Measurements from ENCODE around the gene FHIT.

FHIT gene

DNA sequence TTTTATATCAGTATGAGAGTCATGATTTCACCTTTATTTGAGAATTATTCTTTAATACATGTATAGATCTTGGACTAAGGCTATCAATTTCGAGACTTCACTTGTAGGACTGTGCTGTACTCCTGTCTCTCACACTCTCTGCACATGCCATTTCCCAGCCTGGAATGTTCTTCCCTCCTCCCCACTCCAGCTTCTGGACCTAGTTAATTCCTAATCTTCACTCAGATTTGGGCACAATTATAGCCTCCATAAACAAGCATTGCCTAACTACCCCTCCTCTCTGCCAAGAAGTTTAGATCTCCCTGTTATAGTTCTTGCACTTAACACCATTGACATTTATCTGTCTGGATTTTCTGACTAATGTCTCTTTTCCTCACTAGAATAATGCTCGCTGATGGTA, 88.3 kb downstream of the FHIT start:
- no peak for DNase-seq

GRCh38 chr3:61158667-61159066, 92.6 kb downstream of the FHIT start:
- no peak for DNase-seq

- DNase-seq = no peak
Observed at GRCh38 chr3:61158216-61158615, 93.0 kb downstream of the FHIT start.

DNA sequence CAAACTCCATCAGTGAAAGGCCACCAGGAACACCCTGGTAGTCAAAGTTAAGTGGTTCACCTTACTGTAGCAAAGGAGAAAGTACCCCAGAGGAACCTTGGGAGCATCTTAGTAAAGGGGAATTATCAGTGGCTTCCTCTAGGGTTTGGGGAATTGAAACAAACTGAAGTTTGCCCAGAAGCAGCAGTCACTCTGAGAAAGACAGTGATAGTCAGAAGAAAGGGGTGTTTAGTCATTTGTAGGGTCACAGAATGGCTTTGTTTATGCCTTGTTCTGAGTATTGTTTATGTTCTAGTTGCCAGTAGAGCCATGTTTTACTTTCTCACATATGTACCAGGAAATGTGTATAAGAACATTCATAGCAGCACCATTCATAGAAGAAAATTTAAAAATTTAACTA, 93.8 kb downstream of the FHIT start:
- no peak for DNase-seq

DNA sequence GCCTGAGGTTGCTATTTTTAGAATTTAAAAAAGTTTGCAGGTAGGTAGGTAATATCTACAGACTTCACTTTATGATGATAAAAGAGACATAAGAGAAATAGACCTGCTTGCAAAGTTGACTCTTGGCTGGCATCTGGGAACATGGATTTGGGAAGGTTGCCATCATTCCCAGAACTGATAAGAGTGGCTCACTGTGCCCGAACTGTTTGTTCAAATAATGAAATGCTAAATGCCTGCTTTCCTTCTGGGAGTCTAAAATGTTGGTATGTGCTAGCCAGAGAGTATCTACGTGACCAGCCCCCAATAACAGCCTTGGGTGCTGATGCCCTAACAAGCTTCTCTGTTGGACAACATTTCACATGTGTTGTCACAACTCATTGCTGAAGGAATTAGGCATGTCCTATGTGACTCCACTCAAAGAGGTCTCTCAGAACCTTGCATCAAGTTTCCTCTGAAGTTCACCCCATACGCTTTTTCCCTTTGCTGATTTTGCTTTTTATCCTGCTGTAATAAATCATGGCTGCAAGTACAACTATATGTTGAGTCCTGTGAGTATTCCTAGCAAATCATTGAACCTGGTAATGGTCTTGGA, 95.5 kb downstream of the FHIT start:
- no peak for DNase-seq

GRCh38 chr3:61154457-61155198, 96.6 kb downstream of the FHIT start:
- no peak for DNase-seq

- DNase-seq = no peak
Observed at GRCh38 chr3:61152071-61152470, 99.2 kb downstream of the FHIT start.

- DNase-seq = no peak
Observed at GRCh38 chr3:61149236-61149635, 102.0 kb downstream of the FHIT start.

DNA sequence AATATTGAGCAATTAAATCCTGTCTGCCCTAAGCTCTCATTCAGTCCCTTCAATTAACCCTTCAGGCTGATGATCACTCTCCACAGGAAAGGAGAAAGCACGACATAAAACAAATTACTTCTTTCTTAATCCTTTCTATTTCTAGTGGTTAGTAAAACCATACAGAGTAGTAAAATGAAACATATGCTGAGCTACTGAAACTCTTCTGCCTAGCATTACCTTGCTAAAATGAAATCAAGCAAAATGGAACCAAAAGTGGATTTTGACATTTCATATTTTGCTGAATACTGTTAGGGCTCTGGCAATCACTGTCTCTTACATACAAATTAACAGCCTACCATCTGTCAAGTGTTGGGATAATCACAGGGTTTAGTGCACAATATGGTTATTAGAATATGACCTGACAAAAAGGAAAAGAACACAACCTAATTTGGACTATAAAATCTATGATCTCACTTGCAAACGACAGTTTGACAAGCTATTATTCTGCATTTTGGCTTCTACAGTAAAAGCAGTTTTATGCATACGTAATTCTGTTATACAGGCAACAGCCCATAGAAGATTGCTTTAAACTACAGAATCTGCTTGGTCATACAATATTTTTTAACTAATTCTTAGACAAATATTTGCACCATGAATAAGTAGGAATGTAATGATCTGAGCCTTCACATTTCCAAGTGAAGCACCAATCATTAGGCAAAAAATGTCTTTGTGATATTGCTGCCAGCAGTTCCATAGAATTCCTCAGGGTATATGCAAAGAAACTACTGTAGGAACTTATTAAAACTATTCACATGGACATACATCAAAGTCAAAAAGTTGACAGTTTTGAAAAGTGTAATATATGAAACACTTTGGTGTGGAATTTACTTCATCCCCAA, 105.0 kb downstream of the FHIT start:
- no peak for DNase-seq

- no peak for DNase-seq
Observed at GRCh38 chr3:61141697-61142096, 109.6 kb downstream of the FHIT start.

- DNase-seq = no peak
Observed at GRCh38 chr3:61141227-61141626, 110.0 kb downstream of the FHIT start.

- no peak for DNase-seq
Observed at GRCh38 chr3:61139686-61140085, 111.6 kb downstream of the FHIT start.

- no peak for DNase-seq
Observed at GRCh38 chr3:61138401-61138800, 112.9 kb downstream of the FHIT start.

DNA sequence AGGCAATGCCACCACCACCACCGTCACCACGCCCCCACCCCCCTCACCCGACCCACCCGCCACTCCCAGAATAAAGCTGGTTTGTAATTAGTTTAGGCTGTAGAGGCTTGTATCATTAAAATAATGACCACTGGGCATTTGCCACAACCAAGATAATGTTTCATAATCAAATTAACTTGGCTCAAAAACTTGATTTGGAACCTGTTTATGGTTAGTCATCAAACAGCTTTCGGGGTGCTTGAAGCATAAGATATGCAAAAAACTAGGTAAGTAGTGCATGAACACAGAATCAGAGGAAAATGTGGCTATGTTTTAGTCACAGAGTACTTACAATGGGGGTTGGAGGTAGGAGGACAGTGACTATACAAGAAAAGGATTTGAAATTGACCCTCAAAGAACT, 115.1 kb downstream of the FHIT start:
- DNase-seq = no peak

DNA sequence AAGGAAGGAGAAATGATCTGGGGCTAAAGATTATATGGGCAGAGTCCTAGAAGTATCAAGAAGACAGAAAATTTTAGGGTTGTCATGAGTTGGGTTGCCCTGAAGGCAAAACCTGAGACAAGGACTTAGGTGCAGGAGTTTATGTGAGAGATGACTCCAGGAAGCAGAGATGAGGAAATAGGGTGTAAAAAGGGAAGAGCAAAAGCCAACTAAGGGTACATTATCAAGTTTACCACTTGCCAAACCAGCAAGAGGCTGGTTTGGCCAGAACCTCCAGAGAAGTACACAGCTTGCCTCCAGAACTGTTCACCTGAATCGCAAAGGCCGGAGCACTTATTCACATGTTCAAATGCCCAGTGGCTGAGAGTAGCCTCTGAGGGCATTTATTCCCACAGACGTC, 116.7 kb downstream of the FHIT start:
- no peak for DNase-seq

GRCh38 chr3:61132062-61132461, 119.2 kb downstream of the FHIT start:
- no peak for DNase-seq

GRCh38 chr3:61118830-61119229, 132.4 kb downstream of the FHIT start:
- DNase-seq = no peak

- no peak for DNase-seq
Observed at GRCh38 chr3:61117045-61117898, 134.0 kb downstream of the FHIT start.

DNA sequence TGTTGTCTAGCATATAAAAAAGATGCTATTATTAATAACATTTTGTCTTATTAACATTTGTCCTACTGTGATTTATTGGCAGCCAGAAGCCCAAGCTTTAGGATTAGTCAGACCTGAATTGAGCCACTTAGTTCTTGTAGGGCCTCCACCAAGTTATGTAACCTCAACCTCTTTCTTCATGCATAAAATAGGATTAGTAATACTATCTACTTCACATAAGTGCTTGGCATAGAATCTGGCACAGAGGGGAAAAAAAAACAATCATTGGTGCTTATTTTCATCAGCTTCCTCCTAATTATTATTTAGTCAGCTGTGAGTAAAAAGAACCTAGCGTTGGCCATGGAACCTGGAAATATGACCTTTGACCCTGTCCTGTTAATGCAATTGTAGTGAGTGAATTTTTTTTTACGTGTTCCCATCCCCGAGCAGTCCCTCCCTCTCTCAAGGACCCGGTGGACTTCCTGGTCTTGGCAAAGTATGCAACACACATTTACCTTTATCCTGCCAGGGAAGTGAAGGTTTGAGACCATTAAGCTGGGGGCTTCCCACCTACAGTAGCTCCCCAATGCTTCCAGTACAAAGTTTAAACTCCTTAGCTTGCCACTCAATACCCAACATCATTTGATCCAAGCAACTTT, 136.8 kb downstream of the FHIT start:
- DNase-seq = no peak

DNA sequence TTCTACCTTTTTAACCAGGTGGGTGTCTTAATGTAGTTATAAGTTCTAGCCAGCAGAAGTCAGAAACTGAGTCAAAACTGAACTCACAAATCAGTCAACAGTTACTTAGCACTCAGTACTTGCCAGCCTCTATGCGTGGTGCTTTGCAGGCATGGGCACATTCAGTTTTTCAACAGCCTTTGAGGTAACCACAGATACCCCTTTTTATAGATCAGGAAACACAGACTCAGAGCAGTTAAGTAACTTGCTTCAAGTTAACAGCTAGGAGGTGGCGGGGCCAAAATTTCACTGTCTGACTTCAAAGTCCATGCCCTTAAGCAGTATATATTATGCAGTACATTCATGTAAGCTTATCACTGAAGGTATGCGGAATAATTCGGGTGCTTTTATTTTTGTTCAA, 139.4 kb downstream of the FHIT start:
- no peak for DNase-seq

DNA sequence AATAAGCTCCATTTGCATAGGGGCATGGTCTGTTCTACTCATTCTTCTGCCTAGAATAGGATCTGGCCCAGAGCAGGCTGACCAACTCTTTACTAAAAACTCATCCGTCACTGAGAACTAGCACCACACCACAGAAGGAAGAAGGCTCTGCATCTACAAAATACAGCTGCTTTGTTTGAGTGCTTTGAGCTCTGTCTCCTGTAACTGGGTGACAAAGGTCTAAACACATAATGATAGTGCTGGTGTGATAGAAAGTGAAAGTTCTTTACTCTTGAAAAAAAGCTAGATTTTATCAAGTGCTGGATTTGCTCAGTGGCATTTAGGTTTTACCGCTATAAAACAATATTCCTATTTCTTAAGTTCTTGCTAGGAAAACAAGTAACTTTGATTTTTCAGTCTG, 140.7 kb downstream of the FHIT start:
- DNase-seq = no peak

DNA sequence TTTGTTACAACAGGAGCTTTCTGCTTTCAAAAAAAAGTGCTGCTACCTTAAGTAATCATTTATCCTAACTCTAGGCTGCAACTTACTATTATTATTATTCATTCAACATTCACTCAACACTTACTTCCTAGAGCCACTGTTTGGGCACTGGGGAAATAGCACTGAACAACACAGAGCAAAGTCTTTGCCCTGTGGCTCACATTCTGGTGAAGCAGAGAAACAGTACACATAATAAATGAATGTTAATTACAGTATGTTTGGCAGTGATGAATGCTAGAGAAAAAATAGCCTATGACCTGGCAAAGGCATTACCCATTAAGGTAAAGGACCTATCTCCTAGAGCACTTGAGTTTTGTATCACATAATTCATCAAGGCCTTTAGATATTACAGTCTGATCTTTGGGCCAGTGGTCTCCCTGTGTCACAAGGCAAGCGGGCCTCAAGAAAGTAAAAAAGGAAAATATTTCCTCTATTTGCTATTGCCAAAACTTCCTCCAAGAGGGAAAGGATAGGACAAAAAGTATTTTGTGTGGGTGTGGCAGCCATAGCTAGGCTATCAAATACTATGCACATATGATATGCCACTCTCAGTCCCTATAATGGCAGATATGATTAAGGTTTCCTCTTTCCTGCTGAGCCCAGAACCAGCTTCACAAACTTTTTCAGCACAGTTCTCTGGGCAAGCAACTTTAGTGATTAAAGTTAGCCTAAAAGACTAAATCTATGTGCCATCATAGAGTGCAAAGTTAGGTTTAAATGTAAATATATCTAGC, 142.8 kb downstream of the FHIT start:
- no peak for DNase-seq

All from stimulated activated CD4-positive, alpha-beta T cell treated with anti-CD3 and anti-CD28 coated beads, Interleukin-4, amount 100 ng/mL, for 24 hours (primary cell).